ENCODE data around the gene PM20D1. TPM values are rescaled to one million over a fixed set of nuclear protein-coding genes. Genes with fewer than 3 reads are reported as not detected.

Gene PM20D1
- total and polyA plus RNA-seq, 2 donors = 1.6 to 2.0 TPM

- DNase-seq (ENCODE audit: extremely low spot score) = no peak
- Histone ChIP-seq H3K4me1 (ENCODE audit: insufficient read depth) (no peaks in the 10 kb centered on the region), H3K4me3 (ENCODE audit: low read depth, low read length) (no peak overlapping the region), H3K36me3 (ENCODE audit: insufficient read depth) (no peaks in the 10 kb centered on the region), H3K27ac (ENCODE audit: low read depth) (no peak overlapping the region)
- WGBS = 76% methylated on average over 3 of the region's 3 CpGs
Measured at GRCh38 chr1:205809469-205809868, 40.5 kb downstream of the PM20D1 start.

- no peaks in the 10 kb centered on the region for H3K36me3 ChIP-seq (ENCODE audit: insufficient read depth)
- WGBS = 76% methylated on average over 5 of the region's 5 CpGs
- DNase-seq (ENCODE audit: extremely low spot score) = no peak
- H3K4me1 ChIP-seq (ENCODE audit: insufficient read depth) = no peaks in the 10 kb centered on the region
- H3K4me3 ChIP-seq (ENCODE audit: low read depth, low read length) = no peak overlapping the region
- H3K27ac ChIP-seq (ENCODE audit: low read depth) = no peak overlapping the region
Measured at GRCh38 chr1:205805082-205805711, 44.7 kb downstream of the PM20D1 start.

- Histone ChIP-seq H3K36me3 (ENCODE audit: insufficient read depth) (no peaks in the 10 kb centered on the region), H3K4me1 (ENCODE audit: insufficient read depth) (no peaks in the 10 kb centered on the region), H3K4me3 (ENCODE audit: low read depth, low read length) (no peak overlapping the region), H3K27ac (ENCODE audit: low read depth) (no peak overlapping the region)
- no peak for DNase-seq (ENCODE audit: extremely low spot score)
- 95% methylated on average over 2 of the region's 2 CpGs for WGBS
Measured at GRCh38 chr1:205804605-205805004, 45.3 kb downstream of the PM20D1 start.

GRCh38 chr1:205803986-205804385, 45.9 kb downstream of the PM20D1 start:
- Histone ChIP-seq H3K4me3 (ENCODE audit: low read depth, low read length) (no peak overlapping the region), H3K36me3 (ENCODE audit: insufficient read depth) (no peaks in the 10 kb centered on the region), H3K27ac (ENCODE audit: low read depth) (no peak overlapping the region), H3K4me1 (ENCODE audit: insufficient read depth) (no peaks in the 10 kb centered on the region)
- DNase-seq (ENCODE audit: extremely low spot score) = no peak
- WGBS = 74% methylated on average over 4 of the region's 4 CpGs

GRCh38 chr1:205802060-205802459, 47.9 kb downstream of the PM20D1 start:
- no peaks in the 10 kb centered on the region for H3K4me1 ChIP-seq (ENCODE audit: insufficient read depth)
- WGBS = 89% methylated on average over 8 of the region's 8 CpGs
- DNase-seq (ENCODE audit: extremely low spot score) = no peak
- no peak overlapping the region for H3K4me3 ChIP-seq (ENCODE audit: low read depth, low read length)
- H3K27ac ChIP-seq (ENCODE audit: low read depth) = no peak overlapping the region
- no peaks in the 10 kb centered on the region for H3K36me3 ChIP-seq (ENCODE audit: insufficient read depth)

- DNase-seq (ENCODE audit: extremely low spot score) = no peak
- Histone ChIP-seq H3K27ac (ENCODE audit: low read depth) (no peak overlapping the region), H3K4me1 (ENCODE audit: insufficient read depth) (no peaks in the 10 kb centered on the region), H3K36me3 (ENCODE audit: insufficient read depth) (no peaks in the 10 kb centered on the region), H3K4me3 (ENCODE audit: low read depth, low read length) (no peak overlapping the region)
- WGBS = 54% methylated on average over 7 of the region's 7 CpGs
Measured at GRCh38 chr1:205800981-205801703, 48.8 kb downstream of the PM20D1 start.

- DNase-seq (ENCODE audit: extremely low spot score) = no peak
- Histone ChIP-seq H3K4me1 (ENCODE audit: insufficient read depth) (no peaks in the 10 kb centered on the region), H3K4me3 (ENCODE audit: low read depth, low read length) (no peak overlapping the region), H3K36me3 (ENCODE audit: insufficient read depth) (no peaks in the 10 kb centered on the region), H3K27ac (ENCODE audit: low read depth) (no peak overlapping the region)
- 71% methylated on average over 7 of the region's 7 CpGs for WGBS
Measured at GRCh38 chr1:205800427-205800826, 49.5 kb downstream of the PM20D1 start.

- Histone ChIP-seq H3K4me1 (ENCODE audit: insufficient read depth) (no peaks in the 10 kb centered on the region), H3K4me3 (ENCODE audit: low read depth, low read length) (no peak overlapping the region), H3K27ac (ENCODE audit: low read depth) (no peak overlapping the region), H3K36me3 (ENCODE audit: insufficient read depth) (no peaks in the 10 kb centered on the region)
- no peak for DNase-seq (ENCODE audit: extremely low spot score)
- 88% methylated on average over 5 of the region's 5 CpGs for WGBS
Measured at GRCh38 chr1:205798577-205798976, 51.4 kb downstream of the PM20D1 start.

- DNase-seq (ENCODE audit: extremely low spot score) = no peak
- Histone ChIP-seq H3K27ac (ENCODE audit: low read depth) (no peak overlapping the region), H3K4me3 (ENCODE audit: low read depth, low read length) (no peak overlapping the region), H3K4me1 (ENCODE audit: insufficient read depth) (no peaks in the 10 kb centered on the region), H3K36me3 (ENCODE audit: insufficient read depth) (no peaks in the 10 kb centered on the region)
- WGBS = 98% methylated on average over 2 of the region's 2 CpGs
Measured at GRCh38 chr1:205797168-205797567, 52.8 kb downstream of the PM20D1 start.

- DNase-seq (ENCODE audit: extremely low spot score) = no peak
- H3K4me3 ChIP-seq (ENCODE audit: low read depth, low read length) = no peak overlapping the region
- H3K4me1 ChIP-seq (ENCODE audit: insufficient read depth) = no peaks in the 10 kb centered on the region
- WGBS = 62% methylated on average over 5 of the region's 5 CpGs
- H3K36me3 ChIP-seq (ENCODE audit: insufficient read depth) = no peaks in the 10 kb centered on the region
- no peak overlapping the region for H3K27ac ChIP-seq (ENCODE audit: low read depth)
Measured at GRCh38 chr1:205794011-205794730, 55.8 kb downstream of the PM20D1 start.

- no peak for DNase-seq (ENCODE audit: extremely low spot score)
- no peaks in the 10 kb centered on the region for H3K4me1 ChIP-seq (ENCODE audit: insufficient read depth)
- WGBS = 78% methylated on average over 6 of the region's 6 CpGs
- H3K4me3 ChIP-seq (ENCODE audit: low read depth, low read length) = no peak overlapping the region
- H3K27ac ChIP-seq (ENCODE audit: low read depth) = no peak overlapping the region
- no peaks in the 10 kb centered on the region for H3K36me3 ChIP-seq (ENCODE audit: insufficient read depth)
Measured at GRCh38 chr1:205792961-205793673, 56.8 kb downstream of the PM20D1 start.

GRCh38 chr1:205792481-205792881, 57.5 kb downstream of the PM20D1 start:
- Histone ChIP-seq H3K36me3 (ENCODE audit: insufficient read depth) (no peaks in the 10 kb centered on the region), H3K27ac (ENCODE audit: low read depth) (no peak overlapping the region), H3K4me1 (ENCODE audit: insufficient read depth) (no peaks in the 10 kb centered on the region), H3K4me3 (ENCODE audit: low read depth, low read length) (no peak overlapping the region)
- WGBS = 76% methylated on average over 8 of the region's 8 CpGs
- DNase-seq (ENCODE audit: extremely low spot score) = no peak

GRCh38 chr1:205791568-205792180, 58.3 kb downstream of the PM20D1 start:
- Histone ChIP-seq H3K27ac (ENCODE audit: low read depth) (no peak overlapping the region), H3K4me3 (ENCODE audit: low read depth, low read length) (no peak overlapping the region), H3K36me3 (ENCODE audit: insufficient read depth) (no peaks in the 10 kb centered on the region), H3K4me1 (ENCODE audit: insufficient read depth) (no peaks in the 10 kb centered on the region)
- DNase-seq (ENCODE audit: extremely low spot score) = no peak
- 67% methylated on average over 5 of the region's 5 CpGs for WGBS

Data from urinary bladder (tissue), 4 donors.